SU-DHL-6 (cell line): ENCODE results near the gene MAP2K6.

ENCODE experiments used
- EZH2phosphoT487 ChIP-seq: fragments of 200-600 bp; sonication (generic), shearing (Covaris generic); conservative IDR thresholded peaks from 2 replicates; pipeline ENCODE4 v1.6.1; 2018; ENCODE audit warnings: mild to moderate bottlenecking, antibody characterized with exemption, low read length, moderate library complexity, mixed read lengths
- TF ChIP-seq, protein P1 (sequence below): fragments of 200-600 bp; sonication (generic); IDR thresholded peaks from one replicate; pipeline ENCODE4 v1.5.1; 2017; ENCODE audit warnings: antibody characterized with exemption, mild to moderate bottlenecking, low read length, moderate library complexity; ENCODE audit not compliant: insufficient read depth, poor library complexity, severe bottlenecking

DNA sequence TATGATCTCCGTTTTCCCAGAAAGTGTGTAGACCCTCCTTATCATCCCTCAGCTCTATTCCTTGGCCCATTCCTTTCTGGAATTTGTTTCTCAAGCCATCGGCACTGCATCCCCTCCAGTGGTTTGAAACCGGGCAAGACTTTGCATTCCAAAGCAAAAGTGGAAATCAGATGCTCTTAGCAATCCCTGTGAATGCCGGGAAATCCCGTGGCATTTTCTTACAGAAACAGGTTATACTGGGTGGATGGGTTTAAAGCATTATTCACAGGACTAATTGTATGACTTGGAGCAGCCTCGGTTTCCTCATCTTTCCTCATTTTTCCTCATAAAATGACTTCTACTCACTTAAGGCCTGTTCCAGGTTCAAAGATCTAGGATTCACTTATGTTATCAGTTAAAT, 52.0 kb downstream of the MAP2K6 start:
- TF ChIP-seq, protein P1, sequence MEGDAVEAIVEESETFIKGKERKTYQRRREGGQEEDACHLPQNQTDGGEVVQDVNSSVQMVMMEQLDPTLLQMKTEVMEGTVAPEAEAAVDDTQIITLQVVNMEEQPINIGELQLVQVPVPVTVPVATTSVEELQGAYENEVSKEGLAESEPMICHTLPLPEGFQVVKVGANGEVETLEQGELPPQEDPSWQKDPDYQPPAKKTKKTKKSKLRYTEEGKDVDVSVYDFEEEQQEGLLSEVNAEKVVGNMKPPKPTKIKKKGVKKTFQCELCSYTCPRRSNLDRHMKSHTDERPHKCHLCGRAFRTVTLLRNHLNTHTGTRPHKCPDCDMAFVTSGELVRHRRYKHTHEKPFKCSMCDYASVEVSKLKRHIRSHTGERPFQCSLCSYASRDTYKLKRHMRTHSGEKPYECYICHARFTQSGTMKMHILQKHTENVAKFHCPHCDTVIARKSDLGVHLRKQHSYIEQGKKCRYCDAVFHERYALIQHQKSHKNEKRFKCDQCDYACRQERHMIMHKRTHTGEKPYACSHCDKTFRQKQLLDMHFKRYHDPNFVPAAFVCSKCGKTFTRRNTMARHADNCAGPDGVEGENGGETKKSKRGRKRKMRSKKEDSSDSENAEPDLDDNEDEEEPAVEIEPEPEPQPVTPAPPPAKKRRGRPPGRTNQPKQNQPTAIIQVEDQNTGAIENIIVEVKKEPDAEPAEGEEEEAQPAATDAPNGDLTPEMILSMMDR, result no peak
- no peak for TF ChIP-seq EZH2phosphoT487
